Activated CD8-positive, alpha-beta memory T cell treated with anti-CD3 and anti-CD28 coated beads, Interleukin-2, amount 50 U/mL, for 48 hours (primary cell): ENCODE data around the gene FSD2.
"Not testable (repeated sequence)": the region's sequence is repeated elsewhere in the genome, so short reads cannot be mapped to it uniquely, and the experiment has no call there.

Experiments used
- DNase-seq: peaks from one replicate; pipeline ENCODE4 v3.0.0-alpha.2; 2020

FSD2 gene

DNA sequence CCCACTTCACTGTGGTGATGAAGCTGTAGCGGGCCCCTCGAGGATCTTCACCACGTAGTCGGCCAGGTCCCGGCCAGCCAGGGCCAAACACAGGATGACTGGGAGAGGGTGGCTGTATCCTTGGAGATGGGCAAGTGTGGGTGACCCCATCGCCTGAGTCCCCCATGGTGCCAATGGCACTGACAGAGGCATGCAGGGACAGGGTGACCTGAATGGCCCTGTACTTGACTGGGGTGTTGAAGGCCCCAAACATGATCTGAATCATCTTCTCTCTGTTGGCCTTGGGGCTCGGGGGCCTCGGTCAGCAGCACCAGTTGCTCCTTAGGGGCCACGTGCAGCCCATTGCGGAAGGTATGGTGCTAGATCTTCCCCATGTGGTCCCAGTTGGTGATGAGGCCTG is 79.1 kb downstream of the FSD2 start:
- no peak for DNase-seq

DNA sequence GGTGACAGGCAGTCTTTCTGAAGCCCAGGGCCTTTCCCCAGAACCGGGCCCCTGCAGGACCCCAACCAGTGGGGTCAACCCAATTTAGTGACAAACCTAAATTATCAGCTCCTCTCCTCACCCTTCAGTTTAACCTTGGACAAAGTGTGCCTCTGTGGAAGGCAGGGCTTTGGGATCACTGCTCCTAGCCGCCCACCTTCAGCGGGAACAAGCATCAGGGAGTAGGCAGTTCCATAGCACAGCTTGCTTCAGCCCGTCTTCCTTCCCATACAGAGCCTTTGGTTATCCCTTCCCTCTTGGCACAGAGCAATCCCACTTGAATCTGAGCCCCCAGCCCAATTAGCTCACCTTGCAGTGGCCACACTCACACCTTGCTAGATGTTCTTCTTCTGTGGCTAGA is 90.9 kb downstream of the FSD2 start:
- no peak for DNase-seq

DNA sequence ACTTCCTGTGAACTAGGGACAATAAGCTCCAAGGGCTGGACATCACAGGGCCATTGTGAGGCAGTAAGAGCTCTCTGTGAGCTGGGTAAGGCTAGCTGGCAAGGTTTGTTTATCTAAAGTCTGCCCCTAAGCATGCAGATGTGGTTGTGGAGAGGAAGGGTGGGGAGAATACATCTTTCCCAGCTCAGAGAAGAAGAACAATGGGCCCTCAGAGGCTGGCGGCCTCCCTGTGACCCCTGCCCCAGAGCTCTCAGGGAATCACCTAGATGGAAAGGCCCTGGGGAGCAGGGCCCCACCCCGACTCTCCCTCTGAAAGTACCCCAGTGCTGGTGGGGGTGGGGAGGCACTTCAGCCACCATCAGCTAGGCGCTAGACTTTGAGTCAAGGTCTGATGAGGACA is 91.9 kb downstream of the FSD2 start:
- no peak for DNase-seq

DNA sequence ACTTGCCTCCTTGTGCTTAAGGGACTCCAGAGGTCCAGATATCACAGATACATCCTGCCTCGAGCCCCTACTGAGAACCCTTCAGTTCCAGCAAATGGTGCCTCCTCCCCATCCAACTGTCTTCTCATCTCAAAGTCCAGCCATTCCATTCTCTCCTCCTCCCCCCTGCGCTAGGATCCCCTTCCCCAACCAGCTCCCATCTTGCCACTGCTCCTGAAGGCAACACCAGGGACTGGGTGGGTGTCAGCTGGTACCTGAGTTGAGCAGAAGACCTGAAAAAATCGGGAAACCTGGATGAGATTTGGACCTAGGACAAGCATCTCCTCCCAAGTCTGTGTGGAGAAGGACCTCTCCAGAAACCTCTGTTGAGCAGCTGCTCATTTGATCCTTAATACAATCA is 93.8 kb downstream of the FSD2 start:
- no peak for DNase-seq

DNA sequence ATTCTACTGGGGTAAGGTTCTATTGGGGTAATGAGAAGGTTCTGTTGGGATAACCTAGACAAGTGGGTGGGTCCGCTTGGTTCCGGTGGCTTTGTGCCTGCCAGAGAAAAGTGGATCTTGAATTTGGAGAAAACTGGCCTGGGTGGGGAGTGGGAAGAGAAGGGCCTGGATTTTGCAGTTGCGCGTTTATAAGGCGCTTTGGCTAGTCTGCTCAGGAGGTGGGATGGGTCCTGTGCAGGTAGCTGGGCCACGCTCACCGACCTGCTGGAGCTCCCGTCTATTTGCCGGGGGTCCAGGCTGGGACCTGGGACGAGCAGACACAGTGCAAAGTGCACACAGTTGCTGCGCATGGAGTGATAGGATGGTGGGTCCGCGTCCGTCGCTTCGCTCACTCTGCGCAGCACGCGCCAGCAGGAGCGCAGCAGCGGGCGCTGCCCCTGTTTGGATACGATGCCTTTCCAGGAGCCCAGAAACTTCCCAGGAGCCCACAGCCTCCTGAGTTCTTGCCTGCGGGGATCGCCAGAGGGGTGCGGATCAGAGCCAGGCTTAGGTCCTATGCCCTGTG is 94.9 kb downstream of the FSD2 start:
- DNase-seq: no peak

DNA sequence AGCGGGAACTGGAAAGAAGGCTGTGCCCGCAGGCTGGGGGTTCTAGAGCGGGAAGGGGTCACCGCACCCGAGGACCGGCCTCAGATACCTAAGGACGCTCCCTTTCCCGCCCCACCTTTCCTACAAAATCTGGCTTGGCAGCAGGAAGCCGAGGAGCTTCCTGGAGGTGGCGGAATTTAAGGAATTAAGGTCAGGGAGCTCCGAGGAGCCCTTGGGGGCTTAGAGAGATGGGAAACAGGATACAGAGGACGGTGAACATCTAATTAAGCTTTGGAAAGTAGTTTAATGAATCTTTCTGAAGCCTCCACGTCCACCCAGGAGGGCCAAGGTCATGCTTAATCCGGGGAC is 95.7 kb downstream of the FSD2 start:
- DNase-seq: no peak

DNA sequence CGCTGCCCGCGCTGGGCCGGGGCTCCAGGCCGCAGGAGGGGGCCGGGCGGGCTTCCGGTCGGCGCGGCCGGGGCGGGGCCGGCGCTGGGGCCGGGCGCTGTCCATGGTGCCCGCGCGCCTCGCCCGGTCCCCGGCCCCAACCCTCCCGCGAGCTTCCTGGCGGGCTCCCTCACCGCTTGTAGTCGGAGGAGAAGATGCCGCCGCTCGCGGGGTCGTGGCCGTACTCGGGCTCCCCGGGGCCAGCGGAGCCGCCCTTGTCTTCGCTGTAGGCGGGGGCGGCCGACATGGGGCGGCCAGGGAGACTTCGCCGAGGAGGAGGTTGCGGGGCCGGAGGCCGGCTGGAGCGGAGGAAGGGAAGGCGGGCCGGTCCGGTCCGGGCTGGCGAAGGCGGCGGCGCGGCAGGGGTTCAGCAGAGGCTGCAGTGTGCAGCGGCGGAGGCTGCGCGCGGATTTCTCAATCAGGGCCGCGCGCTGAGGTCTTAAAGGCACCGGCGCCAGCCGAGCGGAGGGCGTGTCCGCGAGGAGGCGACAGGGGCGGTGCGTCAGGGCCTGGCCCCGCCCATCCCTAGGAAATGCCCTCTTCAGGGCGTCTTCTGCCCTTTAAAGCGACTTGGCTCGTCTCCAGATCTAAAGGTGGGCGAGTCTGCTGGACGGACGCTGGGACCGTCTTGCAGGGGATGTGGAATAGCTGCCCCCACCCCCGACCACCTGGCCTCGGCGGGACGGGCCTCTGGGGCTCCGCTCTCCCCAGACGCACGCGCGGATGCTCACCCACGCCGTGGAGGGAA is 96.3 kb downstream of the FSD2 start, which contains the start of gene AP3B2:
AP3B2 (minus strand) TSS at position 455 of the 787 bp plus-strand sequence; CDS start at position 286, 169 bp downstream.
- DNase-seq: peak; percentile 83

DNA sequence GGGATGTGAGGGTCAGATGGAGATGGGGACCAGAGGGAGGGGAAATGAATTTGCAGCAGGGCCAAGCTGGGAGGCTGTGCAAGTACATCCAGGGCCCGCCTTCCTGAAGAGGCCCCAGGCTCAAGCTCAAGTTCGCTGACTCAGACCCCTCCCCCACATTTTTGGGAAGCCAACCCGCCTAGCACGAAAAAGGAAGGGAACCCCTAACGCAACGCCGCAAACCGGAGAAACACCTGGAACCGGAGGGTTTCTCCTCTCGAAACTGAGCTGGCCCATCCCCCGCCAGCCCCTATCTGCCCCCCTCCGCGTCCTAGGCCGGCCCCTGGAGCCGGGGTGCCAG is 96.8 kb downstream of the FSD2 start:
- DNase-seq: no peak

DNA sequence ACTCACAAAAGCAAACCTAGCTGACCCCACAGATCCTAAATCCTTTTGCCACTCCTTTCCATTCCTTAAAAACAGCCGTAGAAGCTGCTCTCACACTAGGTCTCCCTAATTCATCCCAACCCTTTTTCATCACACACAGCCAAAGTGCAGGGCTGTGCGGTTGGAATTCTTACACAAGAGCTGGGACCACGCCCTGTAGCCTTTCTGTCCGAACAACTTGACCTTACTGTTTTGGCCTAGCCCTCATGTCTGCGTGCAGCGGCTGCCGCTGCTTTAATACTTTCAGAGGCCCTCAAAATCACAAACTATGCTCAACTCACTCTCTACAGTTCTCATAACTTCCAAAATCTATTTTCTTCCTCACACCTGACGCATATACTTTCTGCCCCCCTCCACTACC is 100.0 kb downstream of the FSD2 start:
- not testable (repeated sequence) for DNase-seq
